Thymus (tissue), 11 donors: ENCODE results near the gene COLEC12. TPM values are rescaled to one million over a fixed set of nuclear protein-coding genes. Genes with fewer than 3 reads are reported as not detected.

Source experiments
- DNase-seq, 9 donors: peaks; one replicate each; pipeline ENCODE4 v3.0.0-alpha.2; 2013; ENCODE audit warnings: low spot score in 9 of 9, low read depth in 6 of 9, missing footprints in 1 of 9
- H3K27ac ChIP-seq, 2 donors: one replicate each; pipeline ENCODE4 v1.5.1; 2013; ENCODE audit warnings: control low read depth in 1 of 2, low read depth in 1 of 2, low read length in 1 of 2, mild to moderate bottlenecking in 1 of 2, moderate library complexity in 1 of 2
- H3K27me3 ChIP-seq, 2 donors: one replicate each; pipeline ENCODE4 v1.5.1; 2013; ENCODE audit warnings: low read length in 1 of 2; ENCODE audit not compliant: control insufficient read depth in 2 of 2, insufficient read depth in 1 of 2
- H3K36me3 ChIP-seq, 2 donors: one replicate each; pipeline ENCODE4 v1.5.1; 2013; ENCODE audit warnings: low read length in 1 of 2, mild to moderate bottlenecking in 1 of 2, moderate library complexity in 1 of 2; ENCODE audit not compliant: control insufficient read depth in 2 of 2, insufficient read depth in 2 of 2
- H3K4me1 ChIP-seq, 2 donors: one replicate each; pipeline ENCODE4 v1.5.1; 2013; ENCODE audit warnings: low read length in 2 of 2; ENCODE audit not compliant: control insufficient read depth in 2 of 2, insufficient read depth in 2 of 2
- H3K4me3 ChIP-seq, 2 donors: one replicate each; pipeline ENCODE4 v1.5.1; 2013; ENCODE audit warnings: low read length in 2 of 2, control low read depth in 1 of 2, mild to moderate bottlenecking in 1 of 2
- H3K9me3 ChIP-seq, 2 donors: one replicate each; pipeline ENCODE4 v1.5.1; 2013; ENCODE audit warnings: low read length in 1 of 2, mild to moderate bottlenecking in 1 of 2; ENCODE audit not compliant: control insufficient read depth in 2 of 2, insufficient read depth in 1 of 2
- WGBS: extraction: QIAGEN DNeasy Blood & Tissue Kit; methylation state at CpG from one replicate; pipeline ENCODE4 v1.1.7; 2013; 5-methylcytosine and 5-hydroxymethylcytosine counted together
- polyA plus RNA-seq: library from polyadenylated mRNA; stranded (reverse); fragments of 200-250 nt; gene quantifications from one replicate; pipeline ENCODE4 v1.2.3, GENCODE V29; 2013
- total RNA-seq: library from RNA; stranded (reverse); fragments of 120-200 nt; gene quantifications from one replicate; pipeline ENCODE4 v1.2.4, GENCODE V29; 2013
- donor health status: healthy.

The COLEC12 gene
- total and polyA plus RNA-seq, 2 donors = 5.6 to 6.5 TPM

DNA sequence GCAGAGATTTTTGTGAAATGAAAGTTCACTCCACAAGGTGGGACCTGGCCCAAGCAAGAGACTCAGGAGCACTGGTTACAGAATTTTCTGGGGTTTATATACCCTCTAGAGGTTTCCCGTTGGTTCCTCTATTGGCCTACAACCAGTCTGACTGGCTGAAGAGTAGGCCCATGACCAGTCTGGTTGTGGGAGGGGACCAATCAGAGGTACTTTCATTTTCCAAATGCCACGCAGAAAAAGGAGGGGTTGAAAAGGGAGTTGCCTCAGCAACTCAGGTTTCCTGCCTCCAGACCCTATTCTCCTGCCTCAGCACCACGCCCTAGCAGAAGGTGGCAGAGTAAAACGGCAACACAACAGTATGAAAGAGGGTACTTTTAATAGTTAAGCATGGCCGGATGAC, 98.4 kb downstream of the COLEC12 start:
- WGBS = 93% methylated on average over 5 of the region's 5 CpGs
- peaks cover 0 to 6% of the 10 kb centered on the region in 2 donors for H3K9me3 ChIP-seq
- no peak overlapping the region for H3K27ac ChIP-seq
- no peak for DNase-seq
- no peaks in the 10 kb centered on the region for H3K4me1 ChIP-seq
- no peak overlapping the region for H3K4me3 ChIP-seq
- H3K27me3 ChIP-seq = no peaks in the 10 kb centered on the region
- no peaks in the 10 kb centered on the region for H3K36me3 ChIP-seq

DNA sequence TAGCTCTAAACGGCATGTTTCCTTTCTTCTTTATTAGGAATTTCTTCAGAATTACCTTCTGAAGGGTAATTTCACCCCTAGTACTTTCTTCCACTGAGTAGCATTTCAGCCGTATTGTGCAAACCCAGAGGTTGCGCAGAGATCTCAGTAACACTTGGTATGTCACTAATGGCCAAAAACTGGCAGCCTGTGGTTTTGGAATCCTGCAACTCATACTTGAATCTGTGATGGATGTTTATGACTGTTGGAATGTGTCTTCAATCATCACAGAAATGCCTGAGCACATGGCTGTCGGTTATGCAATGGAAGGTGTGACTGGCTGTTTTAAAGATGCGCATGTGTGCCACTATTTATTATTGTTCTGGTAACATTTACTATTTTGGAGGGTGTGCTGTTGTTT, 100.0 kb downstream of the COLEC12 start:
- no peak for DNase-seq

DNA sequence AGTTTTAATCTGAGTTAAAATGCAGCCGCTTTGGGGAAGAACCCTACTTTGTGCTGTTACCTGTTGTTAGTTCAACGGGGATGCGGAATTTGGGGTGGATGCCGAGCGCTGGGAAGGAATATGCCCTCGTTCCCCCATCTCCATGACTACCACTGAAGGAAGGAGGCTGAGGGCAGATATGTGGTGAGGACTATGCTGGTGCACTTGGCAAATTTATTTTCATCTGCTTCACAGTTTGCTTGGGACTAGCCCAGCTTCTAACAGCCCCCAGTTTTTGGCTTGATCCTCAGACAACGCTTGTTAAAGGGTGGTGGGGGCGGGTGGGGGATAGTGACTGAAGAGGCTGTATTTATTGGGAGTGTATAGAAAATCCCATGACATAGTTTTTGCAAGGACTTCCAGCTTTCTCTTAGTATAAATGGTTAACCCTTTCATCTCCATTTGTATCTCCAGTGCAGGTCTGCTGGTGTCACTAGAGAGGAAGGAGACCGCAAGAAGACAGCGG, 100.8 kb downstream of the COLEC12 start:
- WGBS = 85% methylated on average over 10 of the region's 10 CpGs
- Histone ChIP-seq H3K9me3 (no peaks in the 10 kb centered on the region), H3K4me3 (no peak overlapping the region), H3K27ac (no peak overlapping the region), H3K4me1 (no peaks in the 10 kb centered on the region), H3K27me3 (no peaks in the 10 kb centered on the region), H3K36me3 (no peaks in the 10 kb centered on the region)
- no peak for DNase-seq

More for the DNA sequence above, 100.0 kb downstream of the COLEC12 start:
- H3K27ac ChIP-seq = no peak overlapping the region
- no peak overlapping the region for H3K4me3 ChIP-seq
- H3K36me3 ChIP-seq = no peaks in the 10 kb centered on the region
- no peaks in the 10 kb centered on the region for H3K4me1 ChIP-seq
- no peaks in the 10 kb centered on the region for H3K27me3 ChIP-seq
- 98% methylated on average over 5 of the region's 5 CpGs for WGBS
- no peaks in the 10 kb centered on the region for H3K9me3 ChIP-seq

DNA sequence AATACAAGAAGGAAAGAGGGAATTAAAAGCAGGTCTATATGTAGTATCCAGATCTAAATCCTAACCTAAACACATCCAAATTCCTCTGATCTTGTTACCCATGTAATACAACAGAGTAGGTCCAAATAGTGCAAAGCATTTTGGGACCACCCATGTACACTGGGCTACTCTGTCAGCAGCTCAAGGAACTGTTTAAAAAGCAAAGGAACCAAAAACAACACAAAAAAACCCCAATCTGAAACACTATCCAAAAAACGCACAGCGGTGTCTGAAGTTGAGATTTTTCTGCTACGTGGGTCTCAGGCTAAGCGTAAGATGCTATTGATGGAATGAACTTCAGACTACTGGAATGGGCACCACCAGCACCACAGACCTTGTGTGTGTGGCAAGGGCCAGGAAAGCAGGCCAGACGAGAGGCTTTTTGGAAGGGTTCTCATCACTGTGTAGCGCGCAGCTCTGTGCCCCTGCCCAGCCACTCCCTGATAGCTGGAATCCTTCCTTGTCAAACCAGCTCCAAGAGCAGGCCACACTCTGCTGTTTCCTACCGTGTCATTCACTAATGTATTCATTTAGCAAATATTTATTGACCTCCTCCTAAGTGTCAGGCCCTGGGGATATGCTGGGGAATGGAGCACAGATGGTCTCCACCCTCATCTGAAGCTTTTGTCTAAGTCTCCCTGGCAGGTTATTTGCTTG, 101.4 kb downstream of the COLEC12 start:
- no peaks in the 10 kb centered on the region for H3K36me3 ChIP-seq
- no peaks in the 10 kb centered on the region for H3K27me3 ChIP-seq
- no peaks in the 10 kb centered on the region for H3K9me3 ChIP-seq
- no peaks in the 10 kb centered on the region for H3K4me1 ChIP-seq
- no peak for DNase-seq
- H3K4me3 ChIP-seq = no peak overlapping the region
- H3K27ac ChIP-seq = no peak overlapping the region
- 80% methylated on average over 8 of the region's 8 CpGs for WGBS

DNA sequence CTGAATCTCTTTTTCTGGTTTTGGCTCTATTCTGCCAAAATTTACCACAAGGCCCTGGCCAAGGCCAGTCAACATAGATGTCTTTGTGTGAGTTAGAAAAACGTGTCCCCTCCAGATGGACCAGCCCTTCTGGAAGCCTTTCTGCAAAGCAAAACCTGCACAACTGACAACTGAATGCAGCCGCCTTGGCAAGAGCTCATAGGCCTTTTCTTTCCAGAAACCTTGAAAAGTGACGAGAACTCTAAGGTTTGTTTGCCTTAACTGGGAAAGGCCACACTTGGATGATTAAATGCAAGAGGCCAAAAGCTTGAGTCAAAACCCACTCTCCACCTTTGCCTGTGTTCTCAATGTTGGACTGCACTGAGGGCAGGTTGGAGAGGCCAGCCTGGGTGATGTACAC, 103.9 kb downstream of the COLEC12 start:
- no peak for DNase-seq
- Histone ChIP-seq H3K36me3 (no peaks in the 10 kb centered on the region), H3K27me3 (no peaks in the 10 kb centered on the region), H3K4me3 (no peak overlapping the region), H3K9me3 (no peaks in the 10 kb centered on the region), H3K4me1 (no peaks in the 10 kb centered on the region), H3K27ac (no peak overlapping the region)
- 92% methylated on average over 3 of the region's 3 CpGs for WGBS

DNA sequence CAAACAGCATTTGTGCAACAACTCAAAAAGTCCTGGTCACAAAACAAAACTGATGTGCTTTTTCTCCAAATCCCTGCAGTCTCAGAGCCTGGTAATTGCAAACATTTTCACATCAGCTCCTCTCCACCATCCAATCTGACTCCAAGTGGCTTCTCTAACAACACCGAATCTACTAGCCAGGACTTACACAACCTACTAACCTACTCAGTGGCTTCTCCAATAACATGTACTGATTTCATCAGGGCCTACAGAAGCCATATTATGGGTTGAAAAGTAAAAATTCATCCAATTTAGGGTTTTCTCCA, 104.3 kb downstream of the COLEC12 start:
- Histone ChIP-seq H3K4me3 (no peak overlapping the region), H3K4me1 (no peaks in the 10 kb centered on the region), H3K27me3 (no peaks in the 10 kb centered on the region), H3K36me3 (no peaks in the 10 kb centered on the region), H3K9me3 (no peaks in the 10 kb centered on the region), H3K27ac (no peak overlapping the region)
- WGBS = 97% methylated on average over 1 of the region's 1 CpG
- DNase-seq = no peak

DNA sequence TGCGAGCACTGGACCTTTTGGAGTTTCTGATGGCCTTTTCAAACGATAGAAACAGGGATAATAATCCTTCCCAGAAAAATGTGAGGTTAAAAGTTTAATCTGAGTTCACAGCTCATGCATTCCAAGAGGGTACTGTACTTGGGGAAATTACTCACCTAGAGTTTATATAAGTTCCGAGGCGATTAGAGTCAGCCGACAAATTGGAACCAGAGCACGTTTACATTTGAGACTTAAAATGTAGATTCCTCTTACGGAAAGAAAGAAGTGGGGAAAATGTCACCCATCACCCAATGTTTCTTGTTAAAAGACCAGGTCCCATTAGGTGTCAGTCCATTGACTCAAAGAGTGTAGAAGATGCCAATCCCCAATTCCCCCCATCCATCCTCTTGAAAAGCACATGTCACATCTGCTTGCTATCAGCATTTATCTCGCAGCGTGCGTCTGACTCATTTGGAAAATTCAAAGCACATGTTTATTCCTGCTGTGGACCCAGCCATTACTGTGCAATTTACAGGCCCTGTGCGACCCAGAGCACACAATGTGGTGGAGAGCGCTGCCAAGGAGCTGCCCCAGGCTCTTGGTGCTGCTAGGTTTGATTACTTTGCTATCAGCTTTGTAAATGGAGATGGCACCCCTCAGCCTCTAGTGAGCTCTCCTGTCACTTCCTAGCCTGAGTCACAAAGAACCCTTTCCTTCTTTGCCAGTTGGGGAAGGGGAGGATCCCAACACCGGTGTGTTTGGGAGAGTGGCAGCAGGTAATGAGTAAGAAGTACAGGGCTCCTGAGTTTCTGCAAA, 104.8 kb downstream of the COLEC12 start:
- H3K27ac ChIP-seq = no peak overlapping the region
- no peaks in the 10 kb centered on the region for H3K27me3 ChIP-seq
- H3K4me3 ChIP-seq = no peak overlapping the region
- 90% methylated on average over 13 of the region's 13 CpGs for WGBS
- no peaks in the 10 kb centered on the region for H3K4me1 ChIP-seq
- no peak for DNase-seq
- no peaks in the 10 kb centered on the region for H3K9me3 ChIP-seq
- H3K36me3 ChIP-seq = no peaks in the 10 kb centered on the region

DNA sequence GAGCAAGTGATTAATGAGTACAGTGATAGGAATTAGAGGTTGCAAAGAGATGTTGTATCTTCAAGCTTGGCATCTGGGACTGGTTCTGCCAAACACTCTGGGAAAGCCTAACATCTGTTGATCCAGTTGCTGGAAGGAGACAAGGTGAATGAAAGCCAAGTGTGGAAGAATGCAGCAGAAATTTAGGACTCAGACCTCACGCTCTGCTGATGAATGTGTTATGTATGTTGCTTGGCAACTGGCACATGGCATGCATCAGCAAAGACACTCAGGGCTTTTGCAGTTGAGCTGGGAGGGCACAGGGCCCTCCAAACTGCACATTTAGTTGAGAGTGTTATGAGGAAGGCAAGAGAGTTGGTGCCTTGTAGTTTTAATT, 105.5 kb downstream of the COLEC12 start:
- no peak overlapping the region for H3K27ac ChIP-seq

DNA sequence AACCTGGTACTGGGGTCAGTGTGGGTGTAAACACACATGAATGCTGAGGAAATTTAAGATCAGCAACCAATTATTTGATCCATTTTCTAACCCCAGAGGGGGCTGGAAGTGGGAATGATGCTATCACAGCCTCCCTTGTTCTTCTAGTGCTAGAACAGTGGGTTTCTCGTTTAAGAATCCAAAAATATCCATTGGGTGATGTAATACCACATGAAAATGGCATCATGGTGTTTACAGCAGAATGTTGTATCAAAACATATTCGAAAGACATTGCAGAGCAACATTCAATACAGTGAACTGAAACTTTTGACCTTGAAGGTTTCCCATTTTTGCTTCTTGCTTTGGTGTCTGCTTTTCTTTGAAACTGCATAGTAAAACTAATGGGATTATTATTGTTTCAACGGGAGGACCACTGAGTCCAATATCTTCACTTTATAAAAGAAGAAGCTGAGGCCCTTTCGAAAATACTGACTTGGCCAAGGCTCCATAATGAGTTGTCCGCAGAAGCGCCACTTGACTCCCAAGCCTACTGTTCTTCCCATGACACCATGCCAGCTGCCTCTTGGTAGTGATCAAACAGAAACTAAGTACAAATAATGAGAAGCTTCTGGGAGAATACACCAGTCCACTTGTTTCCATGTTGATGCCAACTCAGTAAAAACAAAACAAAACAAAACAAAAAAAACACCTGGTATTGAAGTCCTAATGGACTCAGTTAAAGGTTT, 106.1 kb downstream of the COLEC12 start:
- no peaks in the 10 kb centered on the region for H3K9me3 ChIP-seq
- no peaks in the 10 kb centered on the region for H3K27me3 ChIP-seq
- 93% methylated on average over 6 of the region's 6 CpGs for WGBS
- H3K27ac ChIP-seq = no peak overlapping the region
- no peaks in the 10 kb centered on the region for H3K4me1 ChIP-seq
- no peaks in the 10 kb centered on the region for H3K36me3 ChIP-seq
- no peak for DNase-seq
- H3K4me3 ChIP-seq = no peak overlapping the region

More for the DNA sequence above, 105.5 kb downstream of the COLEC12 start:
- H3K4me1 ChIP-seq = no peaks in the 10 kb centered on the region
- no peak for DNase-seq
- H3K36me3 ChIP-seq = no peaks in the 10 kb centered on the region
- H3K4me3 ChIP-seq = no peak overlapping the region
- 88% methylated on average over 1 of the region's 1 CpG for WGBS
- H3K27me3 ChIP-seq = no peaks in the 10 kb centered on the region
- no peaks in the 10 kb centered on the region for H3K9me3 ChIP-seq
